SJSA1 (cell line): Measurements from ENCODE around the gene SQSTM1. TPM values are rescaled to one million over a fixed set of nuclear protein-coding genes. Genes with fewer than 3 reads are reported as not detected.
"Not testable (repeated sequence)": the region's sequence is repeated elsewhere in the genome, so short reads cannot be mapped to it uniquely, and the experiment has no call there.

ENCODE experiments used
- DNase-seq, 2 experiments: peaks; one replicate each; pipeline ENCODE4 v3.0.0-alpha.2; 2015 to 2020; ENCODE audit warnings: low spot score in 2 of 2, low read depth in 1 of 2
- H3K27ac ChIP-seq: fragments of 250-450 bp; sonication (Bioruptor Pico); 2 replicates; pipeline ENCODE4 v1.5.1; 2020; ENCODE audit warnings: mild to moderate bottlenecking, moderate library complexity
- H3K27me3 ChIP-seq: fragments of 250-450 bp; sonication (Bioruptor Pico); replicated peaks from 2 replicates; pipeline ENCODE4 v1.5.1; 2020; ENCODE audit warnings: mild to moderate bottlenecking, moderate library complexity
- H3K36me3 ChIP-seq: fragments of 250-450 bp; sonication (Bioruptor Pico); 2 replicates; pipeline ENCODE4 v1.5.1; 2020; ENCODE audit warnings: mild to moderate bottlenecking
- H3K4me1 ChIP-seq: fragments of 250-450 bp; sonication (Bioruptor Pico); replicated peaks from 2 replicates; pipeline ENCODE4 v1.6.1; 2021; ENCODE audit warnings: mild to moderate bottlenecking
- H3K4me3 ChIP-seq: fragments of 250-450 bp; sonication (Bioruptor Pico); 2 replicates; pipeline ENCODE4 v1.5.1; 2020; ENCODE audit warnings: mild to moderate bottlenecking
- H3K9me3 ChIP-seq: fragments of 250-450 bp; sonication (Bioruptor Pico); replicated peaks from 2 replicates; pipeline ENCODE4 v1.5.1; 2020; ENCODE audit warnings: mild to moderate bottlenecking
- total RNA-seq: library from RNA; depleted of rRNA; stranded (reverse); fragments of >200 nt; shearing (Covaris generic); gene quantifications from 2 replicates; pipeline ENCODE4 v1.2.3, GENCODE V29; 2014

Gene SQSTM1
- total RNA-seq, 1 experiment from 2014 or later: 298 TPM

DNA sequence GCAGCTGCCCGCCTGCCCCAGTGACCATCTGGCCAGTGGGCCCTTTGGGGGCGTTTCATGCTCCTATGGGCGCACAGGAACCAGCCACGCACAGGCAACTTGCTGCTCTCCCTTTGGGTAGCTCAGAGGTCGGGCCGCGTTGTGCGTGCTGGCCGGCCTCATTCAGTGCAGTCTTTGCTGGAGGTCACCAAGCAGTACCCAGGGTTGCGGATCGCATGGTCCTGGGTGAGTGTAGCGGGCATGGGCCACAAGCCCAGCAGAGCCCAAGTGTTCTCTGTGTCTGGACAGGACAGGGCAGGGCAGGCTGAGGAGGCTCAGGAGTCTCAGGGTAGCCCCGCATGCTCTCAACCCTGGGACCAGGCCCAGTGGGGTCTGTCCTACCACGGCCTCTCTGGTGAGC, 47.8 kb downstream of the SQSTM1 start:
- DNase-seq: no peak
- Histone ChIP-seq H3K4me1 (no peaks in the 10 kb centered on the region), H3K4me3 (no peak overlapping the region), H3K27me3 (no peaks in the 10 kb centered on the region), H3K9me3 (no peaks in the 10 kb centered on the region), H3K27ac (no peak overlapping the region), H3K36me3 (peaks cover 92% of the 10 kb centered on the region)

DNA sequence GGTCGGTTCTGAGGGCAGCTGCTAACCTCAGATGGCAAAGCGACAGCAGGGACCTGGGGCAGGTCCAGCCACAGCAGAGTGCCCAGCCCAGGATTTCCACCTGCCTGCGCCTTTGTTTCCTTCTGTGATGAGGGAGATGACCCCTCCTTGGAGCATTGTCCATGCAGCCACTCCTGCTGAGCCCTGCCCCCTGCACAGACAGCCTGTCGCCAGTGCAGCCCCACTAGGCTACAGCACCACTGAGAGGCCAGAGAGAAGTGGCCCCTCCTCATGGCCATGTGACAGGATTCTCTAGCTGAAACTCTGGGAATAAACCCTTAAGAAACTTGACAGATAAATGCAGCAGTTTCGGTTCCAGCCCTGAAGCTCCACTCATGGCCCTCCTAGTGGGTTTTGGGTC, 48.4 kb downstream of the SQSTM1 start:
- Histone ChIP-seq H3K9me3 (no peaks in the 10 kb centered on the region), H3K4me3 (no peak overlapping the region), H3K27me3 (no peaks in the 10 kb centered on the region), H3K27ac (no peak overlapping the region), H3K36me3 (peaks cover 92% of the 10 kb centered on the region), H3K4me1 (no peaks in the 10 kb centered on the region)
- no peak for DNase-seq

- Histone ChIP-seq H3K27me3 (no peaks in the 10 kb centered on the region), H3K27ac (no peak overlapping the region), H3K9me3 (no peaks in the 10 kb centered on the region), H3K4me3 (no peak overlapping the region), H3K36me3 (peaks cover 94% of the 10 kb centered on the region), H3K4me1 (no peaks in the 10 kb centered on the region)
- no peak for DNase-seq
Observed at GRCh38 chr5:179869641-179870402, 49.1 kb downstream of the SQSTM1 start.

GRCh38 chr5:179870403-179870903, 49.7 kb downstream of the SQSTM1 start:
- no peaks in the 10 kb centered on the region for H3K27me3 ChIP-seq
- peaks cover 6% of the 10 kb centered on the region for H3K4me1 ChIP-seq
- DNase-seq: peak; percentile 32 to 77
- no peaks in the 10 kb centered on the region for H3K9me3 ChIP-seq
- H3K36me3 ChIP-seq: peaks cover 94% of the 10 kb centered on the region
- no peak overlapping the region for H3K27ac ChIP-seq
- H3K4me3 ChIP-seq: no peak overlapping the region

DNA sequence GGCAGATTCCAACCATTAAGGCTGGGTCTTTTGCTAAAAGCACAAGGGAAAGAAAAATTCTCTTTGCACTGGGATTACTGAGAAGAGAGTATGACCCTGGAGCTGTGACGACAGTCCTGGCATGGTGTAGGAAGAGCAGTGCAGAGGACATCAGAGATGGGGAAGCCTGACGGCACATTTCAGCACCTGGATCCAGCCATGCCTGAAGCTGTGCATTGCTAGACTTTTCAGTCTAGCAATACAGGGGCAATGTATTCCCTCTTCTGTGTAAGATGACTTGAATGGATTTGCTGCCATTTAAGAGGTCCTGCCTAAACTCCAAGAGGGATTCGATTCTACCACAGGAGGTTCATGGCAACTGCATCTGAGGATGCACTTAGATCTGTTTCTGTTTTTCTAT, 50.2 kb downstream of the SQSTM1 start:
- no peak for DNase-seq
- Histone ChIP-seq H3K9me3 (no peaks in the 10 kb centered on the region), H3K36me3 (peaks cover 93% of the 10 kb centered on the region), H3K27me3 (no peaks in the 10 kb centered on the region), H3K4me3 (no peak overlapping the region), H3K4me1 (peaks cover 11% of the 10 kb centered on the region), H3K27ac (no peak overlapping the region)

DNA sequence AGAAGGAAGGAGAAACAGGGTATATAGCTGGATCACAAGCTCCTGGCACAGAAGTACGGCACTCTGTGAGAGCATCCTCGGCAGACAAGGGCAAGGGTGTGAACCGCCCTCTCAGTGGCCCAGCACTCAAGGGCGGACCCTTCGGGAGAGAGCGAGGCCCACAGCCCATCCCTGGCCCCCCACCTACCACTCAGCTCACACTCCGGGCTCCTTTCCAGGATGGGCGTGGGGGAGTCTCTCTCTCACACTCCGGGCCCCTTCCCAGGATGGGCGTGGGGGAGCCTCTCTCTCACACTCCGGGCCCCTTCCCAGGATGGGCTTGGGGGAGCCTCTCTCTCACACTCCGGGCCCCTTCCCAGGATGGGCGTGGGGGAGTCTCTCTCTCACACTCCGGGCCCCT, 50.8 kb downstream of the SQSTM1 start:
- H3K36me3 ChIP-seq: peaks cover 87% of the 10 kb centered on the region
- peaks cover 17% of the 10 kb centered on the region for H3K4me1 ChIP-seq
- not testable (repeated sequence) for H3K27ac ChIP-seq, DNase-seq, H3K9me3 ChIP-seq, H3K4me3 ChIP-seq, H3K27me3 ChIP-seq

DNA sequence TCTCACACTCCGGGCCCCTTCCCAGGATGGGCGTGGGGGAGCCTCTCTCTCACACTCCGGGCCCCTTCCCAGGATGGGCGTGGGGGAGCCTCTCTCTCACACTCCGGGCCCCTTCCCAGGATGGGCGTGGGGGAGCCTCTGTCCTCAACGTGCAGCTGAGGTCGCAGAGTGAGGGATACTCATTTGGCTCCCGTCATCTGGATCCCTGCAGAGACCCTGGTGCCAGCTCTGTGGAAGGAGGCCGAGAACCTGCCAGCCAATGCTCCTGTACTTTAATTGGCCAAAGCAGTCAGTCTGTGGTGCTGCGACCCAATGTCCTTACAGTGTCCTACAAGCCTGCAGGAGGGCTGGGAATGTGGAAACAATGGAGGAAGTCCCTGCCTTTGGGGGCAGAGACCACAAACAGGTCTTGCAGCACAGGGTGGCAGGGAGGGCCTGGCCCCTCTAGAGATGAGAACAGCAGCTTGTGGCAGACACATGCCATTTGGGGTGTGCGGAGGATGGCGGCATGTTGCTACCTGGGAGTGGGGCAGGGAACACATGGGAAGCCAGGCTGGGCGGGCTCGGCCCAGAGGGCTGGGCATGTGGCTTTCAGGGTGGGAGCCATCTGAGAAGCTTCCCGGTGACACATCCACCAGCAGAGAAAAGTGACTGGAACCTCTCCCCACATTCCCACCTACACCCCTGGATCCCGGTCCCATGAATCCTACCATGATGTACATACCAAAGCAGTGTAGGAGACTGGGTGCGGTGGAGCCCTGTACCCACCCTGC, 51.5 kb downstream of the SQSTM1 start:
- Histone ChIP-seq H3K36me3 (peaks cover 81% of the 10 kb centered on the region), H3K27me3 (no peaks in the 10 kb centered on the region), H3K27ac (no peak overlapping the region), H3K4me3 (no peak overlapping the region), H3K9me3 (no peaks in the 10 kb centered on the region), H3K4me1 (peaks cover 22% of the 10 kb centered on the region)
- no peak for DNase-seq

GRCh38 chr5:179872828-179873575, 52.3 kb downstream of the SQSTM1 start:
- no peak overlapping the region for H3K4me3 ChIP-seq
- H3K36me3 ChIP-seq: peaks cover 81% of the 10 kb centered on the region
- peaks cover 26% of the 10 kb centered on the region for H3K4me1 ChIP-seq
- no peaks in the 10 kb centered on the region for H3K27me3 ChIP-seq
- no peak overlapping the region for H3K27ac ChIP-seq
- H3K9me3 ChIP-seq: no peaks in the 10 kb centered on the region
- DNase-seq: peak in 1 of 2 experiments; percentile 50

GRCh38 chr5:179873588-179874110, 52.9 kb downstream of the SQSTM1 start:
- DNase-seq: no peak
- peaks cover 32% of the 10 kb centered on the region for H3K4me1 ChIP-seq
- H3K4me3 ChIP-seq: no peak overlapping the region
- H3K27me3 ChIP-seq: no peaks in the 10 kb centered on the region
- no peaks in the 10 kb centered on the region for H3K9me3 ChIP-seq
- no peak overlapping the region for H3K27ac ChIP-seq
- peaks cover 81% of the 10 kb centered on the region for H3K36me3 ChIP-seq

DNA sequence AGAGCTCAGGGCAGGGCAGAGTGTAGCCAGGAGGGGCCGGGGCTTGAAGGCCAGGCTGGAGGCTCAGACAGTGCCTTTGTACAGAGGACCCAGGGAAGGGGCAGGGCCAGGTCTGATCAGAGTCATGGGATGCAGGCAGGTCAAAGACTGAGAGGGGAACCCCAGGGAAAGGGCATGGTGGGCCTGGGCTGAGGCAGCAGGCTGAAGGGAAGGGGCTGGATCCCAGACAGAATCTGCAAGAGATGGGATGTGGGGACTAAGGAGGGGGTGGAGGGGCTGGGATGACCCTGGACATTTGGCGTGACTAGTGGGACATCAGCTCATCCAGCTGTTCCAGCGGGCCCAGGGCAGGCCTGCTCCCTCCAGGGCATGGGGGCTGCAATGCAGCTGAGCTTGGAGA, 53.4 kb downstream of the SQSTM1 start:
- Histone ChIP-seq H3K27ac (no peak overlapping the region), H3K27me3 (no peaks in the 10 kb centered on the region), H3K36me3 (peaks cover 81% of the 10 kb centered on the region), H3K4me3 (no peak overlapping the region), H3K9me3 (no peaks in the 10 kb centered on the region), H3K4me1 (peaks cover 36% of the 10 kb centered on the region)
- no peak for DNase-seq

DNA sequence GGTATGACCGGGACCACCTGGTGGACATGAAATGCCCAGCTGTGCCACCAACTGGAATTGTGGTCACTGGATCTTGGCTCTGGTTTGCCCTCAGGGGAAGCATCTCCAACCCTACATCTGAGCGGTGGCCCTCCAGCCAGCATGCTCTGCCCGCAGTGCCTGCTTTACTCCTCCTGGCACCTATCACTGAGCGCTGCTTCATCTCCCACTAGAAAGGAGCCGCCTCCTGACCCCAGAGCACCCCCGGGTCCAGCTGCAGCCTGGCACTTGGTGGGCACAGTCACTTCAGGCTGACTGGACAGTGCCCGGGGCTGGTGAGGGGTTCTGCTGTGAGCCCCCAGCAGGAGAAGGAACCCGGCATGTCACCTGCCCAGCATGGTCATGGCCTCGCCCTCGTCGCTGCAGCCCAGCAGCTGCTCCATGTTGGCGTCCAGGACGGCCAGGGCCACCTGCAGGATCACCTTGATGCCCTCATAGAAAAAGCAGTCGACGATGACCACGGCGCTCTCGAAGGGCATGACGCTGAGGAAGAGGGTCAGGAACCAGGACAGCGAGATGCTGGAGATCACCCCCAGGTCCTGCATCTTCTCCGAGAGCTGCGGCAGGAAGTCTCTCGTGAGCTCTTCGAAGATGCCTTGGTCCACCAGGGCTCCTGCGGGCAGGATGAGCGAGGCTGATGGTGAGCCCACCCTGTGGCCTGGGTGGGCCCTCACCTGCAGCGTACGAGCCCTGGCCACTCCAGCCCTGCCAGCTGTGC, 54.0 kb downstream of the SQSTM1 start:
- peaks cover 81% of the 10 kb centered on the region for H3K36me3 ChIP-seq
- H3K27ac ChIP-seq: no peak overlapping the region
- no peaks in the 10 kb centered on the region for H3K27me3 ChIP-seq
- H3K4me3 ChIP-seq: no peak overlapping the region
- H3K4me1 ChIP-seq: peaks cover 36% of the 10 kb centered on the region
- no peak for DNase-seq
- H3K9me3 ChIP-seq: no peaks in the 10 kb centered on the region

GRCh38 chr5:179875741-179876609, 55.3 kb downstream of the SQSTM1 start:
- H3K4me1 ChIP-seq: peaks cover 36% of the 10 kb centered on the region
- no peaks in the 10 kb centered on the region for H3K9me3 ChIP-seq
- peak overlapping the region; percentile 2; the same call in 1 of the 2 replicates for H3K27ac ChIP-seq
- H3K36me3 ChIP-seq: peaks cover 75% of the 10 kb centered on the region
- H3K27me3 ChIP-seq: no peaks in the 10 kb centered on the region
- no peak overlapping the region for H3K4me3 ChIP-seq
- DNase-seq: peak; percentile 77 to 90
